Osteocyte (in vitro differentiated cells): ENCODE measurements around the gene RGS5. TPM values are rescaled to one million over a fixed set of nuclear protein-coding genes. Genes with fewer than 3 reads are reported as not detected.

ENCODE experiments used
- DNase-seq: peaks from one replicate; pipeline ENCODE4 v3.0.0; 2021; ENCODE audit warnings: mixed read lengths; ENCODE audit not compliant: unreplicated experiment; ENCODE audit errors: extremely low spot score
- H3K27ac Mint-ChIP-seq: one replicate; pipeline ENCODE4 v1.8.0; 2021; ENCODE audit warnings: mild to moderate bottlenecking, mixed read lengths; ENCODE audit not compliant: unreplicated experiment
- H3K27me3 Mint-ChIP-seq: one replicate; pipeline ENCODE4 v1.8.0; 2021; ENCODE audit warnings: mixed read lengths; ENCODE audit not compliant: unreplicated experiment
- H3K36me3 Mint-ChIP-seq: one replicate; pipeline ENCODE4 v1.8.0; 2021; ENCODE audit warnings: mixed read lengths; ENCODE audit not compliant: unreplicated experiment
- H3K4me1 Mint-ChIP-seq: one replicate; pipeline ENCODE4 v1.8.0; 2021; ENCODE audit warnings: mixed read lengths; ENCODE audit not compliant: unreplicated experiment
- H3K4me3 Mint-ChIP-seq: one replicate; pipeline ENCODE4 v1.8.0; 2021; ENCODE audit warnings: mild to moderate bottlenecking, moderate library complexity, mixed read lengths; ENCODE audit not compliant: unreplicated experiment
- H3K9me3 Mint-ChIP-seq: one replicate; pipeline ENCODE4 v1.8.0; 2021; ENCODE audit warnings: mixed read lengths; ENCODE audit not compliant: unreplicated experiment
- CTCF ChIP-seq: fragments of 200-600 bp; sonication (generic); IDR thresholded peaks from 2 replicates; pipeline ENCODE4 v1.5.0; 2021; ENCODE audit warnings: antibody characterized with exemption, mild to moderate bottlenecking, moderate library complexity
- total RNA-seq: library from RNA; stranded (reverse); gene quantifications from 2 replicates; pipeline ENCODE4 v1.2.1, GENCODE V29; 2021

Gene RGS5
- total RNA-seq, 1 donor from 2014 or later = 187 TPM

GRCh38 chr1:163128282-163128681 is 74.4 kb downstream of the RGS5 start:
- no peak overlapping the region for H3K4me3 Mint-ChIP-seq
- H3K27ac Mint-ChIP-seq = no peak overlapping the region
- H3K36me3 Mint-ChIP-seq = no peaks in the 10 kb centered on the region
- DNase-seq = no peak
- peaks cover 4% of the 10 kb centered on the region for H3K27me3 Mint-ChIP-seq
- peaks cover 19% of the 10 kb centered on the region for H3K4me1 Mint-ChIP-seq
- TF ChIP-seq CTCF = no peak
- H3K9me3 Mint-ChIP-seq = no peaks in the 10 kb centered on the region

GRCh38 chr1:163124812-163125211 is 77.9 kb downstream of the RGS5 start:
- H3K4me3 Mint-ChIP-seq = no peak overlapping the region
- H3K36me3 Mint-ChIP-seq = no peaks in the 10 kb centered on the region
- H3K4me1 Mint-ChIP-seq = peaks cover 6% of the 10 kb centered on the region
- TF ChIP-seq CTCF = no peak
- no peak for DNase-seq
- H3K27me3 Mint-ChIP-seq = peaks cover 4% of the 10 kb centered on the region
- no peaks in the 10 kb centered on the region for H3K9me3 Mint-ChIP-seq
- no peak overlapping the region for H3K27ac Mint-ChIP-seq

- H3K4me3 Mint-ChIP-seq = no peak overlapping the region
- no peaks in the 10 kb centered on the region for H3K9me3 Mint-ChIP-seq
- no peaks in the 10 kb centered on the region for H3K4me1 Mint-ChIP-seq
- H3K27me3 Mint-ChIP-seq = peaks cover 4% of the 10 kb centered on the region
- DNase-seq = no peak
- no peaks in the 10 kb centered on the region for H3K36me3 Mint-ChIP-seq
- TF ChIP-seq CTCF = no peak
- no peak overlapping the region for H3K27ac Mint-ChIP-seq
Measured at GRCh38 chr1:163120372-163120771, 82.3 kb downstream of the RGS5 start.

GRCh38 chr1:163119707-163120106 is 83.0 kb downstream of the RGS5 start:
- Mint-ChIP-seq H3K4me3 (no peak overlapping the region), H3K27me3 (peaks cover 4% of the 10 kb centered on the region), H3K4me1 (no peaks in the 10 kb centered on the region), H3K27ac (no peak overlapping the region), H3K9me3 (no peaks in the 10 kb centered on the region), H3K36me3 (no peaks in the 10 kb centered on the region)
- DNase-seq = no peak
- TF ChIP-seq CTCF = no peak

- no peaks in the 10 kb centered on the region for H3K36me3 Mint-ChIP-seq
- DNase-seq = no peak
- no peaks in the 10 kb centered on the region for H3K4me1 Mint-ChIP-seq
Measured at GRCh38 chr1:163115887-163116286, 86.8 kb downstream of the RGS5 start.

More at GRCh38 chr1:163115887-163116286, 86.8 kb downstream of the RGS5 start:
- H3K27me3 Mint-ChIP-seq = no peaks in the 10 kb centered on the region
- H3K9me3 Mint-ChIP-seq = no peaks in the 10 kb centered on the region
- no peak overlapping the region for H3K27ac Mint-ChIP-seq
- no peak for TF ChIP-seq CTCF
- H3K4me3 Mint-ChIP-seq = no peak overlapping the region
